ENCODE measurements around the gene TEKT5. TPM values are rescaled to one million over a fixed set of nuclear protein-coding genes. Genes with fewer than 3 reads are reported as not detected.

Gene TEKT5
- total and polyA plus RNA-seq, 9 of the 15 experiments (the other 6 are each of a cell fraction or from before 2014, with no cell fraction given): 0.10 to 0.19 TPM; not detected in 7

GRCh38 chr16:10641555-10641952, 53.2 kb downstream of the TEKT5 start (continued):
- TF ChIP-seq, protein P1, sequence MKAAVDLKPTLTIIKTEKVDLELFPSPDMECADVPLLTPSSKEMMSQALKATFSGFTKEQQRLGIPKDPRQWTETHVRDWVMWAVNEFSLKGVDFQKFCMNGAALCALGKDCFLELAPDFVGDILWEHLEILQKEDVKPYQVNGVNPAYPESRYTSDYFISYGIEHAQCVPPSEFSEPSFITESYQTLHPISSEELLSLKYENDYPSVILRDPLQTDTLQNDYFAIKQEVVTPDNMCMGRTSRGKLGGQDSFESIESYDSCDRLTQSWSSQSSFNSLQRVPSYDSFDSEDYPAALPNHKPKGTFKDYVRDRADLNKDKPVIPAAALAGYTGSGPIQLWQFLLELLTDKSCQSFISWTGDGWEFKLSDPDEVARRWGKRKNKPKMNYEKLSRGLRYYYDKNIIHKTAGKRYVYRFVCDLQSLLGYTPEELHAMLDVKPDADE (conservative IDR thresholded peaks at IDR 0.05; ENCODE audit: control insufficient read depth, low read depth, low read length): no peak
- TF ChIP-seq ZNF384 (IDR thresholded peaks at IDR 0.05; ENCODE audit: low read depth, low read length) (no peak), SOX6 (IDR thresholded peaks at IDR 0.05) (no peak), ZNF551 (CRISPR knock-in tag; IDR thresholded peaks at IDR 0.05) (no peak), POLR3G (IDR thresholded peaks at IDR 0.05; ENCODE audit: extremely low read depth, insufficient read length, insufficient replicate concordance) (no peak)

DNA sequence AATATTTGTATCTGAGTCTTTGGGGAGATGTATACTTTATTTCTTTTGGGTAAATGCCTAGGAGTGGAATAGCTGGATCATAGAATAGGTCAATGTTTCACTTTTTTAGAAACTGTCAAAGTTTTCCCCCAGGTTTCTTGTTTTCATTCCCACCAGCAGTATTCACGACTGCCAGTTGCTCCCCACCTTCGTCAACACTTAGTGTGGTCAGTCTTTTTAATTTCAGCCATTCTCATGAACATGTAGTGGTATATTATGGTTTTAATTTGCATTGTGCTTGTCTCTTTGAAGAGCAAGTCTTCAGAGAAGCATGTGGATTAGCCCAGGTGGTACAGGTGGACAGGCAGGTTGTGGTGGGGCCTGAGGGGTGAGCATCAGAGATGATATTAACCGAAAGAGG, 53.8 kb downstream of the TEKT5 start:
- Histone ChIP-seq H3K4me1 (replicated peaks in 1 of 2; ENCODE audit: control insufficient read depth in 2 of 2, insufficient read depth in 2 of 2, low read length in 2 of 2) (no peaks in the 10 kb centered on the region; a peak in 1 of 5 replicates), H3K9me1 (ENCODE audit: control insufficient read depth, insufficient read depth, low read length) (no peaks in the 10 kb centered on the region), H3K27me3 (ENCODE audit: control insufficient read depth in 2 of 2, insufficient read depth in 2 of 2, low read length in 2 of 2) (peaks cover 0 to 15% of the 10 kb centered on the region in 2 experiments; a peak in 3 of 5 replicates), H3K79me2 (ENCODE audit: control insufficient read depth, insufficient read depth, low read length) (no peaks in the 10 kb centered on the region), H3K9me3 (replicated peaks; ENCODE audit: control insufficient read depth, insufficient read depth, low read depth, low read length) (no peaks in the 10 kb centered on the region; the same call in 1 of the 2 replicates), H3K27ac (ENCODE audit: extremely low read depth, low read depth, low read length) (no peak overlapping the region), H2AFZ (ENCODE audit: low read depth, low read length) (no peak overlapping the region), H4K20me1 (replicated peaks; ENCODE audit: control insufficient read depth, insufficient read depth, low read length) (no peaks in the 10 kb centered on the region), H3K4me2 (ENCODE audit: insufficient read depth, low read length) (no peak overlapping the region), H3K4me3 (no peak overlapping the region), H3K9ac (ENCODE audit: insufficient read depth in 1 of 2, low read depth in 2 of 2, low read length in 2 of 2) (no peak overlapping the region), H3K36me3 (ENCODE audit: control insufficient read depth, insufficient read depth, low read length) (no peaks in the 10 kb centered on the region)
- FAIRE-seq: no peak
- no TSS peak for BruUV-seq (replicated peaks)
- in situ Hi-C loops (cut with MboI) (no loop called here), intact Hi-C loops (cut with micrococcal nuclease) (no loop called here)
- no peak for ATAC-seq
- ChIA-PET CTCF (ENCODE audit: low intra/inter-chr PET ratio) (no interaction called here), POLR2A (interaction anchor here (0.6 kb wide), 1 partner anchor 181 kb away, joined by 3 read pairs; no protein-coding TSS in a partner anchor)
- WGBS (ENCODE audit: insufficient coverage, low coverage, missing lambda C conversion rate): 9% methylated on average over 3 of the region's 3 CpGs
- DNase-seq (ENCODE audit: extremely low read depth in 1 of 4, low spot score in 3 of 4): no peak
- TF ChIP-seq THAP12 (CRISPR knock-in tag; IDR thresholded peaks at IDR 0.05) (no peak), HIVEP1 (CRISPR knock-in tag; IDR thresholded peaks at IDR 0.05) (no peak), ZNF184 (CRISPR knock-in tag; IDR thresholded peaks at IDR 0.05) (peak; percentile 74; the same call in 1 of the 2 replicates), MCM7 (IDR thresholded peaks at IDR 0.05) (no peak)
- TF ChIP-seq, protein P2, sequence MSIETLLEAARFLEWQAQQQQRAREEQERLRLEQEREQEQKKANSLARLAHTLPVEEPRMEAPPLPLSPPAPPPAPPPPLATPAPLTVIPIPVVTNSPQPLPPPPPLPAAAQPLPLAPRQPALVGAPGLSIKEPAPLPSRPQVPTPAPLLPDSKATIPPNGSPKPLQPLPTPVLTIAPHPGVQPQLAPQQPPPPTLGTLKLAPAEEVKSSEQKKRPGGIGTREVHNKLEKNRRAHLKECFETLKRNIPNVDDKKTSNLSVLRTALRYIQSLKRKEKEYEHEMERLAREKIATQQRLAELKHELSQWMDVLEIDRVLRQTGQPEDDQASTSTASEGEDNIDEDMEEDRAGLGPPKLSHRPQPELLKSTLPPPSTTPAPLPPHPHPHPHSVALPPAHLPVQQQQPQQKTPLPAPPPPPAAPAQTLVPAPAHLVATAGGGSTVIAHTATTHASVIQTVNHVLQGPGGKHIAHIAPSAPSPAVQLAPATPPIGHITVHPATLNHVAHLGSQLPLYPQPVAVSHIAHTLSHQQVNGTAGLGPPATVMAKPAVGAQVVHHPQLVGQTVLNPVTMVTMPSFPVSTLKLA (conservative IDR thresholded peaks at IDR 0.05): no peak
